ENCODE data around the gene CDK14. TPM values are rescaled to one million over a fixed set of nuclear protein-coding genes. Genes with fewer than 3 reads are reported as not detected.
A peak's percentile ranks its signal among the peaks of the same experiment; 100 is the strongest.

CDK14 gene
- total and polyA plus RNA-seq, 2 donors (not counting 1 experiment from before 2014, with no cell fraction given): 23.6 to 41.1 TPM

GRCh38 chr7:91242097-91242844 is 646.1 kb downstream of the CDK14 start:
- H3K27me3 ChIP-seq (ENCODE audit: control insufficient read depth, insufficient read depth, low read length): no peaks in the 10 kb centered on the region
- H2AFZ ChIP-seq (ENCODE audit: low read length): no peak overlapping the region
- H3K4me2 ChIP-seq (ENCODE audit: extremely low read depth, insufficient read depth, low read length): no peak overlapping the region
- peaks cover 14% of the 10 kb centered on the region for H3K4me1 ChIP-seq (ENCODE audit: control insufficient read depth, extremely low read depth, insufficient read depth, low read length)
- no peaks in the 10 kb centered on the region for H3K79me2 ChIP-seq (ENCODE audit: control insufficient read depth, insufficient read depth, low read length)
- H3K9me3 ChIP-seq (ENCODE audit: control insufficient read depth, insufficient read depth, low read depth, low read length): no peaks in the 10 kb centered on the region
- no peak overlapping the region for H3K27ac ChIP-seq (ENCODE audit: insufficient read depth, low read length)
- TF ChIP-seq CTCF (conservative IDR thresholded peaks at IDR 0.05 in 1 of 2, IDR thresholded peaks at IDR 0.05 in 1 of 2; ENCODE audit: low read depth in 1 of 2, low read length in 2 of 2): no peak
- TF ChIP-seq EZH2 (IDR thresholded peaks at IDR 0.05; ENCODE audit: low read length, missing control alignments): no peak
- no peak overlapping the region for H3K9ac ChIP-seq (ENCODE audit: insufficient read depth, low read length)
- peak; percentile 66 to 72 for DNase-seq (ENCODE audit: low read depth in 2 of 2)
- H3K4me3 ChIP-seq (replicated peaks in 1 of 4; ENCODE audit: control extremely low read depth in 1 of 4, insufficient read depth in 1 of 4, low read depth in 3 of 4, low read length in 4 of 4): no peak overlapping the region
- H4K20me1 ChIP-seq (ENCODE audit: control insufficient read depth, extremely low read depth, insufficient read depth, low read length): no peaks in the 10 kb centered on the region
- H3K36me3 ChIP-seq (ENCODE audit: control insufficient read depth, insufficient read depth, low read length): no peaks in the 10 kb centered on the region

GRCh38 chr7:91243591-91244301 is 647.6 kb downstream of the CDK14 start:
- no peaks in the 10 kb centered on the region for H3K36me3 ChIP-seq (ENCODE audit: control insufficient read depth, insufficient read depth, low read length)
- H3K4me3 ChIP-seq (replicated peaks in 1 of 4; ENCODE audit: control extremely low read depth in 1 of 4, insufficient read depth in 1 of 4, low read depth in 3 of 4, low read length in 4 of 4): no peak overlapping the region
- H4K20me1 ChIP-seq (ENCODE audit: control insufficient read depth, extremely low read depth, insufficient read depth, low read length): no peaks in the 10 kb centered on the region
- DNase-seq (ENCODE audit: low read depth in 2 of 2): peak; percentile 43 to 49
- no peak overlapping the region for H3K27ac ChIP-seq (ENCODE audit: insufficient read depth, low read length)
- H3K9me3 ChIP-seq (ENCODE audit: control insufficient read depth, insufficient read depth, low read depth, low read length): no peaks in the 10 kb centered on the region
- TF ChIP-seq EZH2 (IDR thresholded peaks at IDR 0.05; ENCODE audit: low read length, missing control alignments) (no peak), CTCF (conservative IDR thresholded peaks at IDR 0.05 in 1 of 2, IDR thresholded peaks at IDR 0.05 in 1 of 2; ENCODE audit: low read depth in 1 of 2, low read length in 2 of 2) (no peak)
- peaks cover 14% of the 10 kb centered on the region for H3K4me1 ChIP-seq (ENCODE audit: control insufficient read depth, extremely low read depth, insufficient read depth, low read length)
- no peak overlapping the region for H2AFZ ChIP-seq (ENCODE audit: low read length)
- no peak overlapping the region for H3K9ac ChIP-seq (ENCODE audit: insufficient read depth, low read length)
- H3K79me2 ChIP-seq (ENCODE audit: control insufficient read depth, insufficient read depth, low read length): no peaks in the 10 kb centered on the region
- no peaks in the 10 kb centered on the region for H3K27me3 ChIP-seq (ENCODE audit: control insufficient read depth, insufficient read depth, low read length)
- no peak overlapping the region for H3K4me2 ChIP-seq (ENCODE audit: extremely low read depth, insufficient read depth, low read length)

- DNase-seq (ENCODE audit: low read depth in 2 of 2): no peak
- Histone ChIP-seq H2AFZ (ENCODE audit: low read length) (no peak overlapping the region), H3K27me3 (ENCODE audit: control insufficient read depth, insufficient read depth, low read length) (no peaks in the 10 kb centered on the region), H4K20me1 (ENCODE audit: control insufficient read depth, extremely low read depth, insufficient read depth, low read length) (no peaks in the 10 kb centered on the region), H3K36me3 (ENCODE audit: control insufficient read depth, insufficient read depth, low read length) (no peaks in the 10 kb centered on the region), H3K79me2 (ENCODE audit: control insufficient read depth, insufficient read depth, low read length) (no peaks in the 10 kb centered on the region), H3K9me3 (ENCODE audit: control insufficient read depth, insufficient read depth, low read depth, low read length) (no peaks in the 10 kb centered on the region), H3K27ac (ENCODE audit: insufficient read depth, low read length) (no peak overlapping the region), H3K4me3 (replicated peaks in 1 of 4; ENCODE audit: control extremely low read depth in 1 of 4, insufficient read depth in 1 of 4, low read depth in 3 of 4, low read length in 4 of 4) (no peak overlapping the region), H3K4me2 (ENCODE audit: extremely low read depth, insufficient read depth, low read length) (no peak overlapping the region), H3K9ac (ENCODE audit: insufficient read depth, low read length) (no peak overlapping the region), H3K4me1 (ENCODE audit: control insufficient read depth, extremely low read depth, insufficient read depth, low read length) (no peaks in the 10 kb centered on the region)
- TF ChIP-seq CTCF (conservative IDR thresholded peaks at IDR 0.05 in 1 of 2, IDR thresholded peaks at IDR 0.05 in 1 of 2; ENCODE audit: low read depth in 1 of 2, low read length in 2 of 2): no peak
- no peak for TF ChIP-seq EZH2 (IDR thresholded peaks at IDR 0.05; ENCODE audit: low read length, missing control alignments)
Measured at GRCh38 chr7:91247500-91247899, 651.4 kb downstream of the CDK14 start.

All from fibroblast of lung (primary cell).